ENCODE data around the gene JMJD4.

JMJD4 gene

GRCh38 chr1:227769047-227769935 is 34.2 kb upstream of the JMJD4 start:
- no peak for TF ChIP-seq CTCF (IDR thresholded peaks at IDR 0.05; ENCODE audit: borderline replicate concordance, insufficient read depth, low read depth, low read length)
- H3K4me3 ChIP-seq (ENCODE audit: low read depth, low read length) = no peak overlapping the region

DNA sequence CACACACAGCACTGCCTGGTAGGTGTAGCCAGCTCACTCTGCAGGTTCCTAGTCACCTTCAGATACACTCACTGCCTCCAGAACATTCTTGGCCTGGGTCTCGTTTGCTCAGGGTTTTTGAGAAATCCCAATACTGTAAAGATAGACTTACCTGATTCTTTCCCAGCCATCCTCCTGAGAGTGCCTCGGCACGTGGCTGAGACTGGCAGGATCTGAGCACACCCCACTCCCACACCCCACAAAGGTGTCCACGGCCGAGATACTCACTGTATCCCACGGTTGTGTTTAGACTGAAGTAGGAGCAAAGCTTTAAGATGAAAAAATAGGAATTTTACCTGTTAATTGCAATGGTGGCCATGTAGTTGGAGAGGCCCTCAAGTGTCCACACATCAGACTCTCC is 33.5 kb upstream of the JMJD4 start:
- no peak for TF ChIP-seq CTCF (IDR thresholded peaks at IDR 0.05; ENCODE audit: borderline replicate concordance, insufficient read depth, low read depth, low read length)

GRCh38 chr1:227768125-227768439 is 33.0 kb upstream of the JMJD4 start:
- no peak for TF ChIP-seq CTCF (IDR thresholded peaks at IDR 0.05; ENCODE audit: borderline replicate concordance, insufficient read depth, low read depth, low read length)

More for the DNA sequence above, 33.5 kb upstream of the JMJD4 start:
- no peak overlapping the region for H3K4me3 ChIP-seq (ENCODE audit: low read depth, low read length)

GRCh38 chr1:227767401-227768124 is 32.5 kb upstream of the JMJD4 start:
- no peak overlapping the region for H3K4me3 ChIP-seq (ENCODE audit: low read depth, low read length)
- no peak for TF ChIP-seq CTCF (IDR thresholded peaks at IDR 0.05; ENCODE audit: borderline replicate concordance, insufficient read depth, low read depth, low read length)

More at GRCh38 chr1:227768125-227768439, 33.0 kb upstream of the JMJD4 start:
- H3K4me3 ChIP-seq (ENCODE audit: low read depth, low read length) = no peak overlapping the region

DNA sequence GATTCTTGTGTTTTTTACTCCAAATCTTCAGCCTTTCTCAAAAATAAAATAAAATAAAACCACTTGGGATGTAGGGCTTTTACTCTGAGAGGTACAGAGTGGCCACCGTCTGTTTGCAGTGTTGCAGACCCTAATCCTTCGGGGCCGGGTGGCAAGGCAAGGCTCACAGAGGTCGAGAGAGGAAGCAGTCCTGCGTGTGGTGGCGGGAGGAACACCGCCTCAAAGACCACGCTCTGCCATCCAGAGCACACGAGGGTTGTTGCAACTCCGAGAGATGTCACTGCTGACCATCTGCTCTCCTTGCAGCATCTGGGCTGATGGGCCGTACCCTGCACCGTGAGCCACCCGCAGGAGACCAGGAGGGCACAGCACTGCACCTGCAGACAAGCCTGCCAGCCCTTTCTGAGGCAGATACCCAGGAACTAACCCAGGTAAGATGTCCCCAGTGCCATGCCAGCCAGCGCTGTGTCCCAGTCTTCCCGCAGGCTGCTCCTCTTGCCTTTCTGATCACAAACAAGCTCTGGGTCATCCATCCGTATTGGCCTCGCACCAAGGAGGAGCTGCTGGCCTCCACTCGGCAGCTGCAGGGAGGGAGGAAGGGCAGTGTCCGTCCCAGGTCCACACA is 31.7 kb upstream of the JMJD4 start:
- TF ChIP-seq CTCF (IDR thresholded peaks at IDR 0.05; ENCODE audit: borderline replicate concordance, insufficient read depth, low read depth, low read length) = no peak
- no peak overlapping the region for H3K4me3 ChIP-seq (ENCODE audit: low read depth, low read length)

DNA sequence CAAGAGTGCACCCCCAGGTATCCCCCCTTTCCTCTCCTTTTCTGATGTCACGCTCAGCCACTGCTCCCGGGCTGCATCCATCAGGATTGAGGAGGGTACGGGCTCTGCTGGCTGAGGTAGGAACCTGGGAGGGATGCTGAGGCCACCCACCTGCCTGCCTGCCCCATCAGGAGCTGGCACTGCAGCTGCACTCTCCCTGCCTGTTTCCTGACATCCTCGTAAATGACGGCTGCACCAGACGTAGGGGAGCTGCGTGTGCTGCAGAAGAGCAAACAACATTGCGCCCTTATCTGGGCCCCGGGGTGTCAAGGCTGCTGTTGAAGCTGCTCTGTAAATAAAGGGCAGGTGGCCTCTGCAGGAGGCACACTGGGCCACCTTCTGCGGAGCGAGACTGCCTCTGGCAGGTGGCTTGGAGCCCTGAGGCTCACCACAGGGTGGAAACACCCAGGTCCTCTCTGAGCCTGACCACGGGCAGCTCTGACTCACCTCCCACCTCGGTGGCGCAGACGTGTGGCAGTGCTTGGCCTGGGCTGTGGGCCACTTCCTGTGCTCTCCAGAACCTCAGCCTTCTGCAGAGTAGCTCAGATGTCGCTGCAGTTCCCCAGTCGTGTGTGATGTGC is 31.0 kb upstream of the JMJD4 start:
- no peak overlapping the region for H3K4me3 ChIP-seq (ENCODE audit: low read depth, low read length)
- TF ChIP-seq CTCF (IDR thresholded peaks at IDR 0.05; ENCODE audit: borderline replicate concordance, insufficient read depth, low read depth, low read length) = no peak
